ENCODE measurements around the gene WDR64. TPM values are rescaled to one million over a fixed set of nuclear protein-coding genes. Genes with fewer than 3 reads are reported as not detected.

WDR64 gene
- total and polyA plus RNA-seq, 4 donors, result 0.02 to 0.70 (median 0.17) TPM

DNA sequence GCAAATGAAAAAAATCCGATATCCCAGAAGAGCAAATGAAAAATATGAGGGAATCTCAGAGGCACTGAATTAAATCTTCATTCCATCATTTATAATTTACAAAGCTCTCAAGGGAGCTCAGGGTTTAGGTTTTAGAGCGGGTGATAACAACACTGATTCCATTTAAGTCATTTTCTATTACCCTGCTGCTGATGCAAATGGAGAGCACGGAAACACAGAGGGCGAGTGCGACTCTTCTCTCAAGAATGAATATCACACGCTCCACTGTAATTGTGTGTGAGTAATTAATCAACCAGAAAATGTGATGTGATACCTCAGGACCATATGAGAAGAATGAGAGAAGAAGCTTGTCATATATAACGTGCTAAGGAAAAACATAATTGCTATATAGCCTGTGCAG is 34.7 kb upstream of the WDR64 start:
- 97% methylated on average over 7 of the region's 7 CpGs for WGBS
- Histone ChIP-seq H3K36me3 (ENCODE audit: control insufficient read depth in 4 of 4, insufficient read depth in 3 of 4, low read depth in 1 of 4, low read length in 3 of 4) (no peaks in the 10 kb centered on the region), H3K9me3 (ENCODE audit: control insufficient read depth in 4 of 4, low read length in 3 of 4) (no peaks in the 10 kb centered on the region), H3K9ac (ENCODE audit: low read depth in 1 of 2, low read length in 2 of 2) (no peak overlapping the region), H3K27ac (ENCODE audit: low read depth in 1 of 2, low read length in 2 of 2) (no peak overlapping the region), H3K4me1 (ENCODE audit: control insufficient read depth in 4 of 4, insufficient read depth in 4 of 4, low read length in 3 of 4) (peaks cover 4 to 18% (median 7%) of the 10 kb centered on the region in 4 donors), H3K4me3 (ENCODE audit: low read depth in 1 of 3, low read length in 3 of 3) (no peak overlapping the region), H3K27me3 (ENCODE audit: control insufficient read depth in 4 of 4, insufficient read depth in 4 of 4, low read length in 3 of 4) (no peaks in the 10 kb centered on the region)
- no peak for DNase-seq (ENCODE audit: low spot score)
- TF ChIP-seq TAF1 (conservative IDR thresholded peaks at IDR 0.05) (no peak), FOXA2 (IDR thresholded peaks at IDR 0.05) (no peak), GABPA (IDR thresholded peaks at IDR 0.05 in 1 of 2, conservative IDR thresholded peaks at IDR 0.05 in 1 of 2) (no peak)
- TF ChIP-seq, protein P1, sequence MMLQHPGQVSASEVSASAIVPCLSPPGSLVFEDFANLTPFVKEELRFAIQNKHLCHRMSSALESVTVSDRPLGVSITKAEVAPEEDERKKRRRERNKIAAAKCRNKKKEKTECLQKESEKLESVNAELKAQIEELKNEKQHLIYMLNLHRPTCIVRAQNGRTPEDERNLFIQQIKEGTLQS (IDR thresholded peaks at IDR 0.05), result no peak

DNA sequence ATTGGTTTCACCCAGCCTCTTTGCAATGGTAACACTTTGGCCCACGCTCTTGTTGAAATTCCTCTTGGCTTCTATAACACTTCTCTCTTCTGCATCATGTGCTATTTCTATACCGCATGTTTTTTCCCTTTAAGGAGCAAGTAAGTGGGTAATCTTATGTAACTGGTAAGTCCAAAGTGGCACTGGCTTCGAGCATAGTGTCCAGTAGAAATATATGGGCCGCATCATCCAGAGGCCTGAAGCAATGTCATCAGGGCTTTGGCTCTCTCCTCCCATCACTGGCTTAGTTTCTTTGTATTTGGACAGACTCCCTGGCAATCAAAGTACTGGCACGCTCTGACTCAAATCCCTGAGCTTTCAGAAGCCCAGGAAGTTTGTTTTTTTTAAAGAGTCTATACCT is 29.4 kb upstream of the WDR64 start:
- H3K4me1 ChIP-seq (ENCODE audit: control insufficient read depth in 4 of 4, insufficient read depth in 4 of 4, low read length in 3 of 4), result peaks cover 0 to 13% (median 3%) of the 10 kb centered on the region in 4 donors
- no peak for DNase-seq (ENCODE audit: low spot score)
- H3K9me3 ChIP-seq (ENCODE audit: control insufficient read depth in 4 of 4, low read length in 3 of 4), result no peaks in the 10 kb centered on the region
- TF ChIP-seq MAX (IDR thresholded peaks at IDR 0.05) (peak; percentile 37), GABPA (IDR thresholded peaks at IDR 0.05 in 1 of 2, conservative IDR thresholded peaks at IDR 0.05 in 1 of 2) (no peak), REST (IDR thresholded peaks at IDR 0.05) (no peak), JUND (IDR thresholded peaks at IDR 0.05) (peak in 1 of 2 donors; percentile 11), HNF4A (conservative IDR thresholded peaks at IDR 0.05) (peak in 1 of 2 donors; percentile 11)
- no peak overlapping the region for H3K4me3 ChIP-seq (ENCODE audit: low read depth in 1 of 3, low read length in 3 of 3)
- 57% methylated on average over 5 of the region's 5 CpGs for WGBS
- H3K36me3 ChIP-seq (ENCODE audit: control insufficient read depth in 4 of 4, insufficient read depth in 3 of 4, low read depth in 1 of 4, low read length in 3 of 4), result peaks cover 0 to 2% (median 0%) of the 10 kb centered on the region in 4 donors
- no peaks in the 10 kb centered on the region for H3K27me3 ChIP-seq (ENCODE audit: control insufficient read depth in 4 of 4, insufficient read depth in 4 of 4, low read length in 3 of 4)
- peak overlapping the region; percentile 52 to 57 for H3K27ac ChIP-seq (ENCODE audit: low read depth in 1 of 2, low read length in 2 of 2)
- H3K9ac ChIP-seq (ENCODE audit: low read depth in 1 of 2, low read length in 2 of 2), result no peak overlapping the region

DNA sequence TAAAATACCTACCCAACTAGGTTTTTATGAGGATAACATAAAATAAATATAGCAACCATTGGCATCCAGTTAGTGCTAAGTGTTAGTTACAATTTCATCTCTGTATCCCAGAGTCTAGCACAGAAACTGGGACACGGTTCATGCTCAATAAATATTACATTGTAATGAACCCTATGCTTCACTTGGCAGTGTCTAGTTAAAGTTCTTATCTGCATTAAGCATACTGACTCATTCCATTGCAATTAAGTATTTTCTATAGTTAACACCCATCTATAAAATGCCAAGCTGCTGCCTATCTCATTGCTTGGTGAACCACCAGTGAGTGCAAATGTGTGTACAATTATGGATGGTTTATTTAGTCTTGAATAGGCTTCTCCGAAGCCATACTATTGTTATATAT is 27.1 kb upstream of the WDR64 start:
- H3K27me3 ChIP-seq (ENCODE audit: control insufficient read depth in 4 of 4, insufficient read depth in 4 of 4, low read length in 3 of 4), result no peaks in the 10 kb centered on the region
- H3K9me3 ChIP-seq (ENCODE audit: control insufficient read depth in 4 of 4, low read length in 3 of 4), result no peaks in the 10 kb centered on the region
- TF ChIP-seq, protein P1 (IDR thresholded peaks at IDR 0.05), result no peak
- TF ChIP-seq HNF4G (IDR thresholded peaks at IDR 0.05), result no peak
- no peak for TF ChIP-seq YY1 (IDR thresholded peaks at IDR 0.05)
- no peak for TF ChIP-seq HNF4A (conservative IDR thresholded peaks at IDR 0.05)
- peaks cover 0 to 2% (median 0%) of the 10 kb centered on the region in 4 donors for H3K36me3 ChIP-seq (ENCODE audit: control insufficient read depth in 4 of 4, insufficient read depth in 3 of 4, low read depth in 1 of 4, low read length in 3 of 4)
- H3K9ac ChIP-seq (ENCODE audit: low read depth in 1 of 2, low read length in 2 of 2), result no peak overlapping the region
- 81% methylated on average over 2 of the region's 2 CpGs for WGBS
- H3K4me3 ChIP-seq (ENCODE audit: low read depth in 1 of 3, low read length in 3 of 3), result no peak overlapping the region
- no peak for DNase-seq (ENCODE audit: low spot score)
- peaks cover 0 to 20% (median 3%) of the 10 kb centered on the region in 4 donors for H3K4me1 ChIP-seq (ENCODE audit: control insufficient read depth in 4 of 4, insufficient read depth in 4 of 4, low read length in 3 of 4)
- H3K27ac ChIP-seq (ENCODE audit: low read depth in 1 of 2, low read length in 2 of 2), result no peak overlapping the region

Measured in liver (tissue), 9 donors.